Transverse colon (tissue), 4 donors: ENCODE measurements around the gene DAND5. TPM values are rescaled to one million over a fixed set of nuclear protein-coding genes. Genes with fewer than 3 reads are reported as not detected.
A peak's percentile ranks its signal among the peaks of the same experiment; 100 is the strongest.

Experiments
- DNase-seq: peaks from one replicate; pipeline ENCODE4 v3.0.0-alpha.2; 2019
- H3K27ac ChIP-seq, 4 donors: fragments of 200-600 bp; sonication (generic); 2 replicates each; pipeline ENCODE4 v1.5.1; 2016 to 2018; ENCODE audit warnings: inconsistent platforms in 4 of 4
- H3K27me3 ChIP-seq: fragments of 200-600 bp; sonication (generic); 2 replicates; pipeline ENCODE4 v1.5.1; 2017; ENCODE audit warnings: inconsistent platforms
- H3K36me3 ChIP-seq, 4 donors: fragments of 200-600 bp; sonication (generic); 2 replicates each; pipeline ENCODE4 v1.5.1; 2017 to 2019; ENCODE audit warnings: inconsistent platforms in 4 of 4
- H3K4me1 ChIP-seq, 4 donors: fragments of 200-600 bp; sonication (generic); 2 replicates each; pipeline ENCODE4 v1.5.1; 2017 to 2020; ENCODE audit warnings: inconsistent platforms in 4 of 4
- H3K4me3 ChIP-seq, 4 donors: fragments of 200-600 bp; sonication (generic); 1 replicate in 1 of 4; 2 replicates in 3 of 4; pipeline versions ENCODE4 v1.5.1 to v1.6.1; 2017 to 2019; ENCODE audit warnings: inconsistent platforms in 4 of 4
- H3K9me3 ChIP-seq, 2 donors: fragments of 200-600 bp; sonication (generic); 2 replicates each; pipeline ENCODE4 v1.5.1; 2017 to 2019; ENCODE audit warnings: inconsistent platforms in 2 of 2
- CTCF ChIP-seq, 5 experiments: fragments of 200-600 bp in 3 of 5; fragments of 450-650 bp in 2 of 5; sonication (generic) in 3 of 5; IDR thresholded peaks; 1 replicate in 2 of 5; 2 replicates in 3 of 5; pipeline ENCODE4 v1.5.1; 2016 to 2017; ENCODE audit warnings: antibody characterized with exemption in 5 of 5, inconsistent platforms in 3 of 5, mild to moderate bottlenecking in 2 of 5, moderate library complexity in 1 of 5
- EP300 ChIP-seq: sonication (generic); formaldehyde crosslinking; IDR thresholded peaks from one replicate; pipeline ENCODE4 v1.6.1; 2017; ENCODE audit warnings: antibody characterized with exemption, low read depth
- POLR2A ChIP-seq: fragments of 450-650 bp; IDR thresholded peaks from one replicate; pipeline ENCODE4 v1.6.1; 2016; ENCODE audit warnings: antibody characterized with exemption, mild to moderate bottlenecking, moderate library complexity
- POLR2AphosphoS5 ChIP-seq, 3 donors: sonication (generic); formaldehyde crosslinking; IDR thresholded peaks; one replicate each; pipeline ENCODE4 v1.6.1; 2016; ENCODE audit warnings: antibody characterized with exemption in 3 of 3
- WGBS, 2 donors: methylation state at CpG; one replicate each; pipeline ENCODE4 v1.1.5; 2018; ENCODE audit warnings: low coverage in 1 of 2; 5-methylcytosine and 5-hydroxymethylcytosine counted together
- in situ Hi-C, 4 donors: fragments of 200-750 bp; cut with MboI; loops; one replicate each; pipeline versions ENCODE4 v1.15.0 to v1.15.1; 2017; ENCODE audit warnings: low sequenced_read_pairs in 3 of 4, low pct_ligation_motif_present in 1 of 4, low pct_unique_long_range_greater_than_20kb in 1 of 4
- intact Hi-C: fragments of 100-400 bp; cut with DNase I; formaldehyde crosslinking; loops from one replicate; pipeline ENCODE4 v1.15.1; 2023; ENCODE audit warnings: low total_unique reads
- total RNA-seq, 4 donors: library from RNA; depleted of rRNA; stranded (reverse); fragments of >200 nt; gene quantifications; one replicate each; pipeline ENCODE4 v1.1.0, GENCODE V29; 2016

The DAND5 gene
- total RNA-seq, 4 donors from 2014 or later = 0.27 to 0.32 TPM; not detected in 2

DNA sequence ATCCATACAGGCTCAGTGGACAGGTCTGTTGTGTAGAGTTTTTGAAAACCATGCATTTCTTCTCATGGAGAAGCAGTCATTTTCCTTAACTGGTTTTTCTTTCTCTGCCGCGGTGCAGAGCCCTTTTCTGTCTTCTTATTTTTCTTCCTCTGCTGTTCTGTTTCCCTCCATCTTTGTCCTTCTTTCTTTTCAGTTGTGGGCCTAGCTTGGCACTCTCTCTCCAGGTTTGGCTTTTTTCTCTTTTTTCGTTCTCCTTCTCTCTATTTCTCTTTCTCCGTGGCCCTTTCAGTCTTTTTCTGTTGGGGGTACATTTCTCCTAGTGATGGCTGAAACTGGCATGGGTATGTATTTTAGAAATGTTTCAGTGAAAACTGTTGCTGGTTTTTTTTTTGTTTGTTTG, 50.0 kb downstream of the DAND5 start:
- Histone ChIP-seq H3K4me3 (no peak overlapping the region), H3K36me3 (no peaks in the 10 kb centered on the region), H3K4me1 (peaks cover 45 to 100% (median 83%) of the 10 kb centered on the region in 4 donors), H3K9me3 (no peaks in the 10 kb centered on the region), H3K27ac (peak overlapping the region; percentile 87 to 91 (median 90)), H3K27me3 (peaks cover 4% of the 10 kb centered on the region)
- WGBS, 2 donors = 78% methylated on average over 4 of the region's 4 CpGs
- in situ Hi-C loops = no loop called here
- no peak for TF ChIP-seq EP300
- DNase-seq = no peak
- intact Hi-C loops = loop anchor here (10.0 kb wide), 1 partner anchor 45 kb away; no protein-coding TSS in a partner anchor

GRCh38 chr19:13020002-13020414, 50.6 kb downstream of the DAND5 start:
- no peak for TF ChIP-seq POLR2AphosphoS5 (IDR thresholded peaks at IDR 0.05)
- no peak for TF ChIP-seq POLR2A
- no peak for TF ChIP-seq EP300
- no peak for TF ChIP-seq CTCF (IDR thresholded peaks at IDR 0.05)
- H3K4me1 ChIP-seq = peaks cover 43 to 100% (median 82%) of the 10 kb centered on the region in 4 donors

DNA sequence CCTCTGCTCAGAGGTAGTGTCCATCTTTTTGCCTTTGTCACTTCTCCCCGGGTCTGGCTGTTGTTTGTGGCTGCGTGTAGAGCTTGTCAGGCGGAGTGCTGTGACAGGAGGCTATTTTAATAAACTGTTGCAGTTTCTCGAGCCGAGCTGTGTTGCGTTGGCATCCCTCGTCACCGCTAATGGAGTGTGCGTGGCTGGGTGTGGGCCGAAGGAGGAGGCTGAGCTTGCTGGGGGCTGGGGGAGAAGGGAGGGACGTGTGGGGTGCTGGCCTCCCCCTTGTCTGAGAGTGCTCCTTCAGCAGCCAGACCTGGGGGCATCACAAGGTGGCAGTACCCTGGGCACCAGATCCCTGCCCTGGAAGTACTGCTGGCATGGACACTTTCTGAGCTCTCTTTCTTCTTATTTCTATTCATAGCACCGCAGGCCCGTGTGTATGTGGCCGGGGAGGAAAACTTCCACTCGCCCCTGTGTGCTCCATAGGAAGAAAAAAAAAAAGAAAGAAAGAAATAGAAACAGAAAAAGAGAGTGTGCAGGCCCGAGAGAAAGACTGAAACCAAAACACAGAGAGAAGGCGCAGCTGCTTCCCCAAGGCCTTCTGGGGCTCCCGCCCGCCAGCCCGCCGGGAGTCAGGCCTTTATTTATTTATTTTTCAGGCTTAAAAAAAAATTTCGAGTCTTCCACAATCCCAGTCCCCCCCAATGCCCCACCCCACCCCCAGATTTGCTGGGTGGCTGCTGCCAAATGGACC, 52.9 kb downstream of the DAND5 start:
- H3K4me1 ChIP-seq = peaks cover 56 to 100% (median 85%) of the 10 kb centered on the region in 4 donors
- TF ChIP-seq EP300 (no peak), CTCF (IDR thresholded peaks at IDR 0.05) (no peak), POLR2AphosphoS5 (IDR thresholded peaks at IDR 0.05) (no peak), POLR2A (no peak)
- no peaks in the 10 kb centered on the region for H3K27me3 ChIP-seq
- no peak for DNase-seq
- no peaks in the 10 kb centered on the region for H3K36me3 ChIP-seq
- peak overlapping the region; percentile 87 to 91 (median 90) for H3K27ac ChIP-seq
- H3K4me3 ChIP-seq = peak overlapping the region in 3 of 4 donors; percentile 24 to 45 (median 32)
- in situ Hi-C loops (no loop called here), intact Hi-C loops (no loop called here)
- no peaks in the 10 kb centered on the region for H3K9me3 ChIP-seq
- 14 to 18% methylated on average over 10 to 22 of the region's 22 CpGs for WGBS, 2 donors

More at GRCh38 chr19:13020002-13020414, 50.6 kb downstream of the DAND5 start:
- WGBS, 2 donors = 62% methylated on average over 3 to 7 of the region's 7 CpGs
- Histone ChIP-seq H3K9me3 (no peaks in the 10 kb centered on the region), H3K27me3 (no peaks in the 10 kb centered on the region), H3K4me3 (no peak overlapping the region), H3K36me3 (no peaks in the 10 kb centered on the region), H3K27ac (peak overlapping the region; percentile 87 to 91 (median 90))
- in situ Hi-C loops (no loop called here), intact Hi-C loops (no loop called here)
- DNase-seq = no peak

- Histone ChIP-seq H3K27me3 (no peaks in the 10 kb centered on the region), H3K4me1 (peaks cover 57 to 100% (median 85%) of the 10 kb centered on the region in 4 donors), H3K9me3 (no peaks in the 10 kb centered on the region), H3K27ac (peak overlapping the region; percentile 87 to 91 (median 90)), H3K36me3 (no peaks in the 10 kb centered on the region), H3K4me3 (peak overlapping the region; percentile 8 to 45 (median 28))
- DNase-seq = peak; percentile 76
- 1 to 5% methylated on average over 16 to 30 of the region's 30 CpGs for WGBS, 2 donors
- in situ Hi-C loops = no loop called here
- intact Hi-C loops = no loop called here
- TF ChIP-seq POLR2A (peak; percentile 22), EP300 (no peak), POLR2AphosphoS5 (IDR thresholded peaks at IDR 0.05) (peak in 2 of 3 donors; percentile 11 to 52), CTCF (IDR thresholded peaks at IDR 0.05) (peak in 1 of 5 experiments; percentile 43)
Measured at GRCh38 chr19:13022859-13023636, 53.7 kb downstream of the DAND5 start.
